Osteoblast (primary cell): ENCODE data around the gene FAM53C. TPM values are rescaled to one million over a fixed set of nuclear protein-coding genes. Genes with fewer than 3 reads are reported as not detected.
A peak's percentile ranks its signal among the peaks of the same experiment; 100 is the strongest.
"Not testable (repeated sequence)": the region's sequence is repeated elsewhere in the genome, so short reads cannot be mapped to it uniquely, and the experiment has no call there.

Experiments
- DNase-seq: peaks from one replicate; pipeline ENCODE4 v3.0.0; 2011; ENCODE audit warnings: low spot score, mixed read lengths; ENCODE audit not compliant: insufficient read length; ENCODE audit errors: missing footprints
- H2AFZ ChIP-seq: 2 replicates; pipeline ENCODE4 v1.6.0; 2011; ENCODE audit warnings: mild to moderate bottlenecking, low read length
- H3K27ac ChIP-seq: 2 replicates; pipeline ENCODE4 v1.5.1; 2011; ENCODE audit warnings: mild to moderate bottlenecking, low read depth, low read length, moderate library complexity
- H3K27me3 ChIP-seq: 2 replicates; pipeline ENCODE4 v1.6.0; 2012; ENCODE audit warnings: mild to moderate bottlenecking, control low read depth, inconsistent platforms, low read length, moderate library complexity; ENCODE audit not compliant: insufficient read depth
- H3K36me3 ChIP-seq: 2 replicates; pipeline ENCODE4 v1.5.1; 2011; ENCODE audit warnings: mild to moderate bottlenecking, low read length, control low read depth, moderate library complexity; ENCODE audit not compliant: insufficient read depth
- H3K4me1 ChIP-seq: 2 replicates; pipeline ENCODE4 v1.5.1; 2011; ENCODE audit warnings: mild to moderate bottlenecking, low read length, control low read depth, moderate library complexity; ENCODE audit not compliant: insufficient read depth
- H3K4me2 ChIP-seq: 2 replicates; pipeline ENCODE4 v1.6.0; 2011; ENCODE audit warnings: mild to moderate bottlenecking, low read length; ENCODE audit not compliant: insufficient read depth
- H3K4me3 ChIP-seq: fragments of 200-600 bp; sonication (generic); 3 replicates; pipeline ENCODE4 v1.5.1; 2012; ENCODE audit warnings: mild to moderate bottlenecking, low read length, inconsistent platforms; ENCODE audit not compliant: insufficient read depth
- H3K79me2 ChIP-seq: 2 replicates; pipeline ENCODE4 v1.6.0; 2012; ENCODE audit warnings: mild to moderate bottlenecking, low read length, control low read depth, inconsistent platforms; ENCODE audit not compliant: insufficient read depth
- H3K9me3 ChIP-seq: 2 replicates; pipeline ENCODE4 v1.5.1; 2011; ENCODE audit warnings: low read depth, low read length, control low read depth
- H4K20me1 ChIP-seq: 2 replicates; pipeline ENCODE4 v1.6.0; 2012; ENCODE audit warnings: mild to moderate bottlenecking, low read length, control low read depth; ENCODE audit not compliant: insufficient read depth
- total RNA-seq: library from RNA; depleted of rRNA; stranded (reverse); fragments of >200 nt; gene quantifications from 2 replicates; pipeline ENCODE4 v1.2.3, GENCODE V29; 2012
- TF ChIP-seq, protein P1 (sequence below): IDR thresholded peaks from 2 replicates; pipeline ENCODE4 v1.5.1; 2011; ENCODE audit warnings: mild to moderate bottlenecking, low read depth, low read length, moderate library complexity; ENCODE audit errors: extremely low read depth

Gene FAM53C
- total RNA-seq, 1 donor: 43.8 TPM

DNA sequence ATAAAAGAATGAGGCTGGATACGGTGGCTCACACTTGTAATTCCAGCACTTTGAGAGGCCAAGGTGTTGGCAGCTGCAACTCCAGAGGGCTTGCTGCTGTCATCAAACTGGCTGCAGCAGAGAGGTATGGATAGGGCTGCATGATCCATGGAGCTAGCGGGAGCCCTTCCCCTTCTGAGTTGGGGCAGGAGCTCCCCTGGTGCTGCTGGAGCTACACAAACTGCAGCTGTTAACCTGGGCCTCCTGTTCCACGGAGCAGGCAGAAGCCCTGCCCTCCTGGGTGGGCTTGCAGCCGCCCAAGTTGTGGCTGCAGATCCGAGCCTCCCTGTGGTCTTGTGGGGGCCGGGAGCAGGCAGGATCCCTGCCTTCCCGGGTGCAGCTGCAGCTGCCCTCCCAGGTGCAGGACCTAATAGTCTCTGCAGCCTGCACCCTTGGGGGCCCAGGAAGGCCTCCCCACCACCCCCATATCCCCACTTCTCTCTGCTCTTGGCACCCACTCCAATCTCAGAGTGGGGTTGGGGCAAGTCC is 22.3 kb upstream of the FAM53C start:
- H4K20me1 ChIP-seq: no peaks in the 10 kb centered on the region
- H3K27me3 ChIP-seq: no peaks in the 10 kb centered on the region
- H3K4me3 ChIP-seq: no peak overlapping the region
- no peaks in the 10 kb centered on the region for H3K9me3 ChIP-seq
- no peaks in the 10 kb centered on the region for H3K36me3 ChIP-seq
- no peak overlapping the region for H2AFZ ChIP-seq
- H3K4me2 ChIP-seq: no peak overlapping the region
- no peak for DNase-seq
- no peaks in the 10 kb centered on the region for H3K79me2 ChIP-seq
- TF ChIP-seq, protein P1, sequence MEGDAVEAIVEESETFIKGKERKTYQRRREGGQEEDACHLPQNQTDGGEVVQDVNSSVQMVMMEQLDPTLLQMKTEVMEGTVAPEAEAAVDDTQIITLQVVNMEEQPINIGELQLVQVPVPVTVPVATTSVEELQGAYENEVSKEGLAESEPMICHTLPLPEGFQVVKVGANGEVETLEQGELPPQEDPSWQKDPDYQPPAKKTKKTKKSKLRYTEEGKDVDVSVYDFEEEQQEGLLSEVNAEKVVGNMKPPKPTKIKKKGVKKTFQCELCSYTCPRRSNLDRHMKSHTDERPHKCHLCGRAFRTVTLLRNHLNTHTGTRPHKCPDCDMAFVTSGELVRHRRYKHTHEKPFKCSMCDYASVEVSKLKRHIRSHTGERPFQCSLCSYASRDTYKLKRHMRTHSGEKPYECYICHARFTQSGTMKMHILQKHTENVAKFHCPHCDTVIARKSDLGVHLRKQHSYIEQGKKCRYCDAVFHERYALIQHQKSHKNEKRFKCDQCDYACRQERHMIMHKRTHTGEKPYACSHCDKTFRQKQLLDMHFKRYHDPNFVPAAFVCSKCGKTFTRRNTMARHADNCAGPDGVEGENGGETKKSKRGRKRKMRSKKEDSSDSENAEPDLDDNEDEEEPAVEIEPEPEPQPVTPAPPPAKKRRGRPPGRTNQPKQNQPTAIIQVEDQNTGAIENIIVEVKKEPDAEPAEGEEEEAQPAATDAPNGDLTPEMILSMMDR: no peak
- H3K4me1 ChIP-seq: no peaks in the 10 kb centered on the region
- no peak overlapping the region for H3K27ac ChIP-seq

DNA sequence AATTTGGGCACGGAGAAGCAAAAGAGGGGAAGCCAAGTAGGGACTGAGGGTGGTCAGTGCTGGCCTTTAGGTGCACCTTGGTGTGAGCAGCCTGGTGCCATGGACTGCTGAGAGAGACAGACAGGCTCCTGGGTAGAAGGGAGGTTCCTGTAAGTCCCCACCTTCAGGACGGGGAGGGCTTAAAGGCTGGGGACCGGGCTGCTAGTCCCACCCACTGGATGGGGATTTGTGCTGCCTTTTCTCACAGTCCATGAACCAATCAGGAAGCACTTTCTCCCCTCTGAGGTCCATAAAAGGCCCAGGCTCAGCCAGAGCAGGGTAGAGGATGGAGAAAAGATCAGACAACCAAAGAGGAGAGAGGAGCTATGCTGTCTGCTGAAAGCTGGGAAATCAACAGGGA is 21.7 kb upstream of the FAM53C start:
- Histone ChIP-seq H3K9me3 (no peaks in the 10 kb centered on the region), H3K27me3 (no peaks in the 10 kb centered on the region)
- TF ChIP-seq, protein P1: no peak

DNA sequence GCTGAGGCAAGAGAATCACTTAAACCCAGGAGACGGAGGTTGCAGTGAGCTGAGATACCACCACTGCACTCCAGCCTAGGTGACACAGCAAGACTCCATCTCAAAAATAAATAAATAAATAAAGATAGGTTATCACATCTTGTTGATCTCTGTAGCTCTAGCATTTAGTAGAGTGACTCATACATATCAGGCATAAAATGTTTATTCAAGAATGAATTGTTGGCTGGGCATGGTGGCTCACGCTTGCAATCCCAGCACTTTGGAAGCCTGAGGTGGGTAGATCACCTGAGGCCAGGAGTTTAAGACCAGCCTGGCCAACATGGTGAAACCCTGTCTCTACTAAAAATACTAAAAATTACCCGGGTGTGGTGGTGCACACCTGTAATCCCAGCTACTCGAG is 19.9 kb upstream of the FAM53C start:
- not testable (repeated sequence) for H3K27ac ChIP-seq, H3K4me2 ChIP-seq, H3K4me1 ChIP-seq, H3K27me3 ChIP-seq, H3K36me3 ChIP-seq, H3K79me2 ChIP-seq, DNase-seq, H4K20me1 ChIP-seq, H3K4me3 ChIP-seq, H3K9me3 ChIP-seq, H2AFZ ChIP-seq

More for the DNA sequence above, 21.7 kb upstream of the FAM53C start:
- Histone ChIP-seq H3K4me1 (no peaks in the 10 kb centered on the region), H4K20me1 (no peaks in the 10 kb centered on the region), H2AFZ (no peak overlapping the region), H3K4me3 (no peak overlapping the region), H3K27ac (no peak overlapping the region), H3K79me2 (no peaks in the 10 kb centered on the region), H3K36me3 (no peaks in the 10 kb centered on the region), H3K4me2 (no peak overlapping the region)
- no peak for DNase-seq

DNA sequence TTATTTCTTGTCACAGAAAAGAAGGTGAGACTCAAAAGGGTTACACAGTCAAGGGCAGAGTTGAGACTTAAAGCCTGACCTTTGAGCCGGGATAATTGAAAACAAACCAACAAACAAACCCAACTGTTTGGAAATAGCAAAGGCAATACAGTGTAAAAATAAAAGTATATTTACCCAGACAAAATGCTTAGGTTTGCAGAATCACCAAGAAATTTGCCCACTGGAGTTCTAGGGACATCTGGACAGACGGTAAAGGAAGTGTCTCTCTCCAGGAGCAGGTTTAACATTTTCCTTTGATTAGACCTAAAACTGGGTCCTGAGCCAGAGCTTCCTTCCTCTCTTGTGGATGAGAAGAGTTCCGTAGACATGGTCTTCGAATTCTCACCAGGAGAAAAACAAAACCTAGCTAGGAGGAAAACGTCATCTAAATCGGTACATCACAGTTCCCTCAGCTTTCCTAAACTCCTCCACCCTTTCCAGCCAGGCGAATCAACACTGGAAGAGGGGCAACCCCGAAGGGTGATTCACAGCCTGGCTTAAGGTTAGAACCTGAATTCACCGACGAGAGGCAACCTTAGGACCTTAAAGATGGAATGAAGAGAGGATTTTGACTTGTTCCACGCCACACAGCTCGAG is 7.1 kb upstream of the FAM53C start:
- peak overlapping the region; percentile 91 for H3K4me3 ChIP-seq
- H3K27me3 ChIP-seq: no peaks in the 10 kb centered on the region
- peak overlapping the region; percentile 68 for H3K27ac ChIP-seq
- no peaks in the 10 kb centered on the region for H3K36me3 ChIP-seq
- H2AFZ ChIP-seq: peak overlapping the region; percentile 100
- TF ChIP-seq, protein P1: no peak
- H3K4me1 ChIP-seq: peaks cover 11% of the 10 kb centered on the region
- no peaks in the 10 kb centered on the region for H4K20me1 ChIP-seq
- H3K9me3 ChIP-seq: no peaks in the 10 kb centered on the region
- peak overlapping the region; percentile 99 for H3K4me2 ChIP-seq
- peaks cover 6% of the 10 kb centered on the region for H3K79me2 ChIP-seq
- DNase-seq: peak; percentile 38
